ENCODE results near the gene HOMER2. TPM values are rescaled to one million over a fixed set of nuclear protein-coding genes. Genes with fewer than 3 reads are reported as not detected.

Gene HOMER2
- total RNA-seq, 2 experiments from 2014 or later = 5.6 TPM

DNA sequence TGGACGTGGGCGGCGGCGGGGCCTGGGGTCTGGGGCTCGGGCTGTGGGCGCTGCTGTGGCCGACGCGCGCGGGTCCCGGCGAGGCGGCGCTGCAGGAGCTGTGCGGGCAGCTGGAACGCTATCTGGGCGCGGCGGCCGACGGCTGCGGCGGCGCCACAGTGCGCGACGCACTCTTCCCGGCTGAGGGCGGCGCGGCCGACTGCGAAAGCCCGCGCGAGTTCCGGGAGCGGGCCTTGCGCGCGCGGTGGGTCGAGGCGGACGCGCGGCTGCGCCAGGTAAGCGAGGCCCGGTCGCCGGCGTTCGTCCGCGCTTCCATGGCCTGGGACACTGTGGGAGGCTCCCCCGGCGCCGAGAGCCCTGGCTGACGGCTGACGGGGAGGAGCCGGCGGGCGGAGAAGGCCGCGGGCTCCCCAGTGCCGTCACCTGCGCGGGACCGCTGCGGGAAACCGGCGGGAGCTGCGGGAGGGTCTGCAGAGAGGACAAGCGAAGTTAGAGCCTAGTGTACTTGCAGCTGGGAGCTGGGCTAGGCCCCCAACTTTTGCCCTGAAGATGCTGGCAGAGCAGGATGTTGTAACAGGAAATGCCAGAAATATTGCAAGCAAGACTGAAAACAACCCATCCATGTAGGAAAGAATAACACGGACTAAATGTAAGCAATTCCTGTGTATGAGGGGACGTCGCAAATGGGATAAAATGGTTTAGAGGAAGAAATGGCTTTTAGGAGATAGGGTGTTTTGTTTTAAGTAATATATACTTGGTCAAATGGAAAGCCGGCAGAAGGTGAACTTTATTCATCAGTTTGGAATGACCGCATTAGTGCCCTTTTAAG is 142.2 kb downstream of the HOMER2 start:
- CTCF ChIA-PET (ENCODE audit: unreplicated experiment) = no interaction called here
- intact Hi-C loops (cut with micrococcal nuclease; ENCODE audit: unreplicated experiment) = loop anchor here (2.0 kb wide), 1 partner anchor 35 kb away; no protein-coding TSS in a partner anchor
- POLR2A ChIA-PET = interaction anchor here (0.7 to 4.0 kb wide), 4 partner anchors 28 to 255 kb away, joined by 3 to 26 read pairs (median 4); no protein-coding TSS in a partner anchor
- Histone ChIP-seq H3K4me1 (ENCODE audit: insufficient read depth, low read length, poor library complexity, severe bottlenecking) (peaks cover 49% of the 10 kb centered on the region), H3K9me2 (ENCODE audit: insufficient read depth, low read length) (no peaks in the 10 kb centered on the region), H3K27ac (ENCODE audit: low read depth, low read length, poor library complexity, severe bottlenecking) (peak overlapping the region; percentile 91), H3K79me2 (ENCODE audit: insufficient read depth, low read depth, low read length) (peaks cover 48% of the 10 kb centered on the region), H3K9me3 (ENCODE audit: low read length) (no peaks in the 10 kb centered on the region), H2AFZ (ENCODE audit: low read length) (0 out of 2 replicates have a peak overlapping the region, but pooled peaks have one; percentile 1), H3K4me3 (ENCODE audit: low read depth, low read length, poor library complexity, severe bottlenecking) (peak overlapping the region; percentile 95), H3K4me2 (ENCODE audit: low read length) (peak overlapping the region; percentile 79), H3K36me3 (ENCODE audit: insufficient read depth, low read length) (peaks cover 27% of the 10 kb centered on the region), H4K20me1 (ENCODE audit: insufficient read depth, low read length) (peaks cover 8% of the 10 kb centered on the region)
- no TSS peak for BruUV-seq (replicated peaks)
- peak; percentile 64 for DNase-seq (ENCODE audit: low spot score)
- TF ChIP-seq, protein P1, sequence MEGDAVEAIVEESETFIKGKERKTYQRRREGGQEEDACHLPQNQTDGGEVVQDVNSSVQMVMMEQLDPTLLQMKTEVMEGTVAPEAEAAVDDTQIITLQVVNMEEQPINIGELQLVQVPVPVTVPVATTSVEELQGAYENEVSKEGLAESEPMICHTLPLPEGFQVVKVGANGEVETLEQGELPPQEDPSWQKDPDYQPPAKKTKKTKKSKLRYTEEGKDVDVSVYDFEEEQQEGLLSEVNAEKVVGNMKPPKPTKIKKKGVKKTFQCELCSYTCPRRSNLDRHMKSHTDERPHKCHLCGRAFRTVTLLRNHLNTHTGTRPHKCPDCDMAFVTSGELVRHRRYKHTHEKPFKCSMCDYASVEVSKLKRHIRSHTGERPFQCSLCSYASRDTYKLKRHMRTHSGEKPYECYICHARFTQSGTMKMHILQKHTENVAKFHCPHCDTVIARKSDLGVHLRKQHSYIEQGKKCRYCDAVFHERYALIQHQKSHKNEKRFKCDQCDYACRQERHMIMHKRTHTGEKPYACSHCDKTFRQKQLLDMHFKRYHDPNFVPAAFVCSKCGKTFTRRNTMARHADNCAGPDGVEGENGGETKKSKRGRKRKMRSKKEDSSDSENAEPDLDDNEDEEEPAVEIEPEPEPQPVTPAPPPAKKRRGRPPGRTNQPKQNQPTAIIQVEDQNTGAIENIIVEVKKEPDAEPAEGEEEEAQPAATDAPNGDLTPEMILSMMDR (conservative IDR thresholded peaks at IDR 0.05; ENCODE audit: low read length) = 0 out of 2 replicates have a peak, but pooled peaks have one; percentile 17
- TF ChIP-seq EZH2phosphoT487 (IDR thresholded peaks at IDR 0.05; ENCODE audit: borderline replicate concordance, low read depth, low read length) = no peak

DNA sequence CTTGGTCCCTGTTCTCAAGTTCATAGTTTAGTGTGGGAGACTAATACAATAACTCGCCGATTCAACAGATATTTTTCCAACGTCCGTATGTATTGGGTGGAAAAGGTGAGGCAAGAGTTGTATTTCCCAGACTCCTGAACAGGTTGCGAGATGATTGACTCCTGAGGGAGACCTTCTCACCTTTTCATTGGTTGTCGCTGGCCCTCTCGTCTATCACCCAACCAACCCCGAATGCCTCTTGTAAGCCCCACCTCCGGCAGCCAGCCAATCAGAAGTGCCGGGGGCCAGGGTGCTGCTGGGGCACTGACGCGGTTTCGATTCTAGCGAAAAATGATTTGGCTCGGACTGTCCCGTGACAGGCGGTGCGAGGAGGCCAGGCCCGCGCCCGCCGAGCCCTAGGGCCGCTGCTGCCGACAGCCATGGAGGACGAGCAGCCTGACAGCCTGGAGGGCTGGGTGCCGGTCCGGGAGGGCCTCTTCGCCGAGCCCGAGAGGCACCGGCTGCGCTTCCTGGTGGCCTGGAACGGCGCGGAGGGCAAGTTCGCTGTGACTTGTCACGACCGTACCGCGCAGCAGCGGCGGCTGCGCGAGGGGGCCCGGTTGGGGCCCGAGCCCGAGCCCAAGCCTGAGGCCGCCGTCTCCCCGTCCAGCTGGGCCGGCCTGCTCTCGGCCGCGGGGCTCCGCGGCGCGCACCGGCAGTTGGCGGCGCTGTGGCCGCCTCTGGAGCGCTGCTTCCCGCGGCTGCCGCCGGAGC is 143.0 kb downstream of the HOMER2 start, which contains the start of gene WHAMM:
WHAMM (plus strand) TSS at position 321 of the 753 bp plus-strand sequence; CDS start at position 420, 99 bp downstream.
- POLR2A ChIA-PET = interaction anchor here (0.6 to 1.3 kb wide), 4 partner anchors 26 to 204 kb away, joined by 3 to 6 read pairs (median 4); no protein-coding TSS in a partner anchor
- CTCF ChIA-PET (ENCODE audit: unreplicated experiment) = no interaction called here
- TF ChIP-seq, protein P1 (conservative IDR thresholded peaks at IDR 0.05; ENCODE audit: low read length) = peak; percentile 33
- TF ChIP-seq EZH2phosphoT487 (IDR thresholded peaks at IDR 0.05; ENCODE audit: borderline replicate concordance, low read depth, low read length) = no peak
- Histone ChIP-seq H3K9me3 (ENCODE audit: low read length) (no peaks in the 10 kb centered on the region), H3K36me3 (ENCODE audit: insufficient read depth, low read length) (peaks cover 23% of the 10 kb centered on the region), H3K4me1 (ENCODE audit: insufficient read depth, low read length, poor library complexity, severe bottlenecking) (peaks cover 57% of the 10 kb centered on the region), H3K9me2 (ENCODE audit: insufficient read depth, low read length) (no peaks in the 10 kb centered on the region), H3K4me2 (ENCODE audit: low read length) (peak within 1 kb of the TSS; percentile 80), H3K4me3 (ENCODE audit: low read depth, low read length, poor library complexity, severe bottlenecking) (peak within 1 kb of the TSS; percentile 95), H4K20me1 (ENCODE audit: insufficient read depth, low read length) (peaks cover 8% of the 10 kb centered on the region), H3K27ac (ENCODE audit: low read depth, low read length, poor library complexity, severe bottlenecking) (peak within 1 kb of the TSS; percentile 91), H3K79me2 (ENCODE audit: insufficient read depth, low read depth, low read length) (peaks cover 45% of the 10 kb centered on the region), H2AFZ (ENCODE audit: low read length) (peak within 1 kb of the TSS; percentile 66; the same call in 1 of the 2 replicates)
- peak; percentile 97 for DNase-seq (ENCODE audit: low spot score)
- intact Hi-C loops (cut with micrococcal nuclease; ENCODE audit: unreplicated experiment) = loop anchor here (2.0 to 5.0 kb wide), 4 partner anchors 35 to 298 kb away; partner anchors contain the start of genes BTBD1, RAMAC and TM6SF1
- no TSS peak for BruUV-seq (replicated peaks)
